GM21576 (cell line): ENCODE results near the gene IRAK4.
"Not testable (repeated sequence)": the region's sequence is repeated elsewhere in the genome, so short reads cannot be mapped to it uniquely, and the experiment has no call there.

Experiments used
- ATAC-seq: cut with Tn5 transposase; IDR thresholded peaks from one replicate; pipeline ENCODE4 v1.9.1; 2021; ENCODE audit warnings: mild to moderate bottlenecking, moderate library complexity; ENCODE audit not compliant: unreplicated experiment

IRAK4 gene

DNA sequence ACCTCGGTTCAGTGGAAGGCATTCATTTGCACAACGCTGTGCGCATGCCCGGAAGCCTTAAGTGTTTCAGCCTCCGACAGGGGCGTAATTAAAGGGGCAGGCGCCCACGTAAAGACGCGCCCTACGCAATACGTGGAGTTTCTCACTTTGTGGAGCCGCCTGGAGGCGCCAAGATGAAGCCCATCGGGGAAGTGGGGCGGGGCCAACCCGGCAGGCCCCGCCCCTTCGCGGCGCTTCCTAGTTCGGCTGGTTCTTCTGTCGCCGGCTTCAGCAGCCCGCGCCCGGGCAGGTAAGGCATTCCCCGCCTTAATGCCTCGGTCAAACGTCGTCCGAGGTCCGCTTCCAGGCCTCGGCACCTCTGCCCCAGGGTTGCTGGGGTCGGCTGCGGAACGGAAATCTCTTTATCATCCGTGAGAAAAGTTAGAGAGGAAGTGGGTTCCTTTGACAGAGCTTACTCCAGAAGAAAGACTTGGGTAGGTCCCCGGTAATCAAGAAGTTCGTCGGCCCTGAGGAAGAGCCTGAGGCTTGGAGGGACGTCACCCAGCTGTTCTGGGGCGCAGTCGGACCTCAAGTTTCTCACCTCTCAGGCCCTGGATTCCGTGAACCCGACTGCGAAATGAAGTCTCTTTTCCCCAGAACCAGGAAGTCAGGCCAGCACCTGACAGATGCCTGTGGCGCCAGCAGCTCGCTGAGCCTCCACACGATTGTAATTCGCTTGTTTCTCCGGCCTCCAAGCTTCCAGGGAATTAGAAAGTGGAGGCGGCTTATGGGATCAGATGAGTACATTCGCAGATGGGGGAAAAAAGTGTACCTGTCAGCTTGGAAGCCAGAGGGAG lies at the start of gene IRAK4, which contains the start of gene PUS7L:
IRAK4 (plus strand) TSS at position 224 of the 836 bp plus-strand sequence. CDS start 9,161 bp downstream, outside the sequence.
PUS7L (minus strand) TSS at position 63 of the 836 bp plus-strand sequence. CDS start 3,545 bp downstream, outside the sequence.
- peak; percentile 96 for ATAC-seq

DNA sequence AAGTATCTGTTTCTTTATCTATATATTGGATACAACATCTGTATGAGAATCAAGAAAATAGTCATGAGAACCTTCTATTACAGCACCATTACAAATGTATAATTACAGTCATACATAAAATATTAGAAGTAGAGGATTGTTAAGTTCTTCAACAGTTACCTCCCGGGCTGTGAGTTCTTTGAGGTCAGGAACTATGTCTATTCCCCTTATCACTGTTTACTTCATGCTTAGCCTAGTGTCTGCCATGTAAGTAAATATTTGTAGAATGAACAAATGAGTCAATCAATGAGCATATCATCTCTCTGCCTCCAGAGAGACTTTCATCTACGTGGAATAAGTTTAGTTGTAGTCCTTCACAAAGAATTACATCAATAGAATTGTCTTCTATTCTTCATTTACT lies 47.4 kb upstream of the IRAK4 start:
- ATAC-seq = no peak

DNA sequence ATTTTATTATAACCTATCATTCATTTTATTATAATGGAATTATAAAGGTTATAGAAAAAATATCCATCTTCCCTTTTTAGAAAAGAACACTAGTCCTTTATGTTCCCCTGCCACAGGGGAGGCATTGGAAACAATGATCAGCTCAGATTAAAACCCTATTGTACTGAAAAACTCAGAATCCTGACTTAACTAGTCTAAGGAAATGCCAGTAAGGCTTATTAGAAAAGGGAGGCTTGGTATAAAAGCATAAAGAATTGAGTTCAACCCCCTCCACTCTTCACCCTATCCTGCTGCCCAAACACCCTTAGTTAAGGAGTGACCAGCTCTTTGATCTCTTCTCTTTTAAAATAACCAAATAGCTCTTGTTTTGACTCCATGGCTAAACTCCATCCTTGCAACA lies 36.1 kb upstream of the IRAK4 start:
- ATAC-seq = no peak

DNA sequence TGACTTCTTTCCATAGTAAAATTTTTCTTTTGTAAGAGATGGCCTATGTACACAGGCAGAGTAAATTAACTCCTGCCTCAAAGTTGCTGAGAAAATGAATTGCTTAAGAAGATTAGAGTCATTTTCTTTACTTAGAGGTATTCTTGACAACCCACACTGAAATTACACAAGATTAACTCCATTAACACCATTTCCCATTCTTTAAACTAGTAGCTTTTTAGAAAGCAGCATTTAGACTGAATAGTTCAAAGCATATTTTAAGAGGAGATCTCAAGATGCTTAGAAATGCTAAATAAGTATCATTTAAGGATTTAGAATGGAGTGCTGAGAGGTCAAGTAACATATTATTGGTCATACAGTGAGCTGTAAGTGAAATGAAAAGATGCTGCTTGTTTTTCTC lies 35.6 kb upstream of the IRAK4 start:
- ATAC-seq = no peak

DNA sequence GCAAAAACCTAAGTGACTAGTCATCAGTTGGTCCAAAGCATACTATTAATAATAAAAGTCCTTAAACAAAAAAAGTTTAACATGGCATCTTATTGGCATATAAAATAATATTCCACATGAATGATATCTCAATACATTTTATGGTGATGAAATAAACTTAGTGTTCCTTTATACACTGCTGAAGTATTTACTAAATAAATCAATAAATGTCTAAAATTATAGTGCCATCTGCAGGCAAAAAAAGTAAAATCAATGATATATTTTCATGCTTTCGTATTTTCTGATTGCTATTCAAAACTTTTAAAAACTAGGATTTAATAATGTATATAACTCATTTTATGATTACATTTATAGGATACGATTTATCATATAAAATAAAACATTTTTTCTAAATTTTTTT lies 30.6 kb upstream of the IRAK4 start:
- ATAC-seq = no peak

DNA sequence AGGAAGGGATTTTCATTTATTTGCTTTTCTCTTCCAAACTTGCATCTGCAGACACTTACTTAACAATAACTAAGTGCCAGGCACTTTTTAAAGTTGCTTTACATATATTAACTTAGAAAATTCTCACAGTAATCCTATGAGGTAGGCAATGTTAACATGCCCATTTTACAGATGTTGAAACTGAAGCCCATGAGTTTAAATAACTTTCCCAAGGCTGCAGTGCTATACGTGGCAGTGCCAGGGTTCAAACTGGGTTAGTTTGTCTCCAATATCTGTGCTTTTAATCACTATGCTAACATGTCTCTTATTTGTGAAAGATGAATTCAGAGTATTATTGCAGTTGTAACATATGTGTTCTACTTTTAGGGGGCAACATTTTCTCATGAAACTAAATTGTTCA lies 30.1 kb upstream of the IRAK4 start:
- ATAC-seq = no peak

DNA sequence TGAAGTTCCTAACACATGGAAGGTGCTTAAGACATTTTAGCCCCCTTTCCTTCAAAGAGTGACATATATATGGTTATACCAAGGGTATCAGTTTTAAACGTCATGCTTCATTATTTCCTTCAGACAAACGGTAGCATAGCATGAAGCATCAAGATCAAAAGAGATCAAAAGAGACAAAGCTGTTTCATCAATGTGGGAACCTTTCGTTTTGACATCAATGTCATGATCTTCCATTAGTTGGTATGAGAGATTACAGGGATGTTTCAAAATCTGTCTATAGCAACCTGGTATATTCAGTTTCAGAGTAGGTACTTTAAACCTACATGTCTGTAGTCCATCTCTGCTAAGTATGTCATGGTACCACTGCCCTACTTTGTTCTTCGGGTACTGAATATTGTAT lies 28.5 kb upstream of the IRAK4 start:
- no peak for ATAC-seq

DNA sequence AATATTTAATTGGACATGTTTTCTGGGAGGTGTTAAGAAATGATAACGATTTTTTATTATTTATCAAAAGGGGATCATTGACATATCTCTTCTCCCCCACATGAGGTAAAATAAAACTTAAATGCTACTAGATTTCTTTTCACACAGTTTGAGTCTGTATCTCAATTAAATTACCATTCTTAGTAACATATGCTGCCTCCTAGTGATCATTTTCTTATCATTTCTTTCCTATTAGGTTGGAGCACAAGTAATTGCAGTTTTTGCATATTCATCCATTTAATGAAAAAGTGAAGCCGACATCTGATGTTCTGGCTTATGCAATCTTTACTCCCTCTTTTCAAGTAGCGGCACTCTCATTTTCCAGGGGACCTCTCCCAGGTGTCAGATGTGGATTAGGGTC lies 25.1 kb upstream of the IRAK4 start:
- ATAC-seq = no peak

DNA sequence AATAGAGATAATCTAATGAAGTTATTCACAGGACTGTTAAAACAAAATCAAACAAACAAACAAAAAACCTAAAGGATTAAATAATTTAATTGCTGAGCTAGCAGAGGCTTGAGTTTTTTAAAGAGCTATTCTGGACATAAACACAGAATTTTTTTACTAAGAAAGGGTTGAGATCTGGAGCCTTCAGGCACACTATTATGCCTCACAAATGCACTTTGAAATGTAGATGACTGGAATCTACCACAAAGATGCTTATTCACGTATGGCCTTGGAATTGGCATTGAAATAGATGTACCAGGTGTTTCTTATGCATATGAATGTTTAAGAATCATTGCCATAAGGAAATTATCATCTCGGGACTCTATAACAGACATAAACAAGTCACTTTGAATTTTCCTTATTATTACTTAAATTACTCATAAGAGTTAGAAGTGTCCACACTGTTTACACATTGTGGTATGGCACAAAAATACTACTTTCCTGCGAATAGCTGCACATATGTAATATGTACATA lies 21.8 kb upstream of the IRAK4 start:
- no peak for ATAC-seq

DNA sequence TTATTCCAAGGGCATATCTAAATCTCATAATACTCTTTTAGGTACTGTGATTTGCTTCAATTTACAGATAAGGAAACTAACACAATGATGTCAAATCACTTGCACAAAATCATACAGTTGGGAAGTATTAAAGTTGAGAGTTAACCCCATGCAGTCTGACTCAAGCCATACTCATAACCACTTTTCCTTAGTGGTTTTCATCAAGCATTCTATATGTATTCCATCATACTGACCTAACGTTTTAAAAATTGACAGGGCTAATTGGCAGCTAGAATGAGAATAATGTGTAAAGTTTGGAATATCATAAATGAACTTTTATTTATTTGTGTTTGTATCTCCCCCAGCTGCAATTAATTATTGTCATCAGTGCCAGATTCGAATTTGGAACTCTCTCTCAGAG lies 21.1 kb upstream of the IRAK4 start:
- ATAC-seq = no peak

DNA sequence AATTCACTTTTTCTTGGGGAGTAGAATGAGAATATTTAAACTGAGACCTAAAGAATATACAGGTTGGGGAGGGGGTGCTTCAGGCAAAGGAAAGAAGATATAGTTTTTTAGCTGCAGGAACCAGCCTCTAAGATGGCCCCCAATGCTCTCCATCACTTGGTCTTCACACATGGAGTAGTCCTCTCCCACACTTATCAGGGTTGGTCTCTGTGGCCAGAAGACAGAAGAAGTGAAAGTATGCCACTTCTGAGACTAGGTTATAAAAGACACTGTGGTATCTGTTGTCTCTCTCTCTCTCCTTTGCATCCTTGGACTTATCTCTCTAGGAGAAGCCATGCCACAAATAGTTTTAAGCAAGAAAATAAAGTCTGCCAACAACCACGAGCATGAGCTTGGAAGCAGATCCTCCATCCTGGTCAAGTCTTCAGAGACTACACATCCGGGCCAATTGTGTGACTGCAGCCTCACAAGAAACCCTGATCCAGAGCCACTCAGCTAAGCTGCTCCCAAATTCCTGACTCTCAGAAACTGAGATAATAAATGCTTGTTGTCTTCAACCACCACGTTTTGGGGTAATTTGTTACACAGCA lies 18.1 kb upstream of the IRAK4 start:
- peak; percentile 67 for ATAC-seq

DNA sequence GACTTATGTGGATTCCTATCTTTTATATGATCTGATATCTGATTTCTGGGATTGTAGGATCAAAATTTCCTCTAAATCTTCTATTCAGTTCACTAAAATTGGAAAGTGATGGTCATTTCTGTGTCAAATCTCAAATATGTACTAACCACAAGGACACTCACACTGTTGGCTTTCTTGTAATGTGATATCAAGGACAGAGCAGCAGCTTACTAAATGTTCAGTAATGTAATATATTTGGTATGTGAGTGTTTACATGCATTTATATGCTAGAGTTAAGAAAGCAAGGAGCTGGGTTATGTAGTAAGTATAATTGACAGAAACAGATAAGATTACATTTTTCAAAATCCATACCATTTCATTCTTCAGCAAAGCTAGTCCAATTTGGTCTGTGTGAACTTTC lies 16.6 kb upstream of the IRAK4 start:
- ATAC-seq = no peak

DNA sequence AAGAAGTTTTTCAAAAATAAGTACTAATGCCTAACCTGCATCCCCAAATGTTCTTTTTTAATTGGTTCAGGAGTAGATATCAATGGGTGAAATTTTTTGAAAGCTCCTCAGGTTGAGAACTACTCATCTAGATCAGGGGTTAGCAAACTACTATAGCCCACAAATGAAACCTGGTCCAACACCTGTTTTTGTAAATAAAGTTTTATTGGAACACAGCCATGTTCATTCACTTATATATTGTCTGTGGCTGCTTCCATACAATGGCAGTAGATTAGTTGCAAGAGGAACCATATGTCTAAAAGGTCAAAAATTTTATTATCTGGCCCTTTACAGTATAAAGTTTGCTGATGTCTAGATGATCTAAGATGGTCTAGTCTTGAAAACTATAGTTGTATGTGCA lies 13.9 kb upstream of the IRAK4 start:
- no peak for ATAC-seq

DNA sequence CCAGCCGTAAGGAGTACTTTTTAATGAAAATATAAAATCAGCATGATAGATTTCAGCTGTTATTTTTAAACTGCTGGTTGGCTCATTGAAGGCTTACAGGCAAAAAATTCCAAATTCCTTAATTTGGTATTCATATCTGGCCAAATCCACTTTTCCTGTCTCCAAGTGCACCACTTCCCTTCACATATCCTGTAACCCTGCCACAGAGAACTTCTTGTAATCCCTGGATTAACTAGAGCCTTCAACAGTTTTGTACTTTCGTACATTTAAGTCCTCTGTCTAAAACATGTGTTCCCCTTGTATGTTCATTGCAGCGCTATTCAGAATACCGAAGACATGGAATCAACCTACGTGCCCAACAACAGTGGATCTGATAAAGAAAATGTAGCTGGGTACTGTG lies 9.7 kb upstream of the IRAK4 start:
- no peak for ATAC-seq

DNA sequence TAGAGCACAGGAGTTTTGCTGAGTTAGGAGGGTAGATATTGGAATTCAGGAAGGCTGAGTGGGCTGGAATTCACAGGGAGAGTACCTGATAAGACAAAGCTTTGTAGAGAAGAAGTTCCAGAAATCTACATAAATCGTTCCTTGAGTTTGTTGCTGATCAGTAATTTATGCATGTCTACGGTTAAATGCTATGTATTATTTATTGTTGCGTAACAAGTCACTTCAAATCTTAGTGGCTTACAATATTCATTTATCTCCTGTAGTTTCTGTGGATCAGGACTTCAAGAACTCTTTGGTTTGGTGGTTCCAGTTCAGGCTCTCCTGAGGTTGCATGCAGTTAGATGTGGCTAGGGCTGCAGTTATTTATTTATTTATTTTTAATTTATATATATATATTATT lies 7.9 kb upstream of the IRAK4 start:
- no peak for ATAC-seq

DNA sequence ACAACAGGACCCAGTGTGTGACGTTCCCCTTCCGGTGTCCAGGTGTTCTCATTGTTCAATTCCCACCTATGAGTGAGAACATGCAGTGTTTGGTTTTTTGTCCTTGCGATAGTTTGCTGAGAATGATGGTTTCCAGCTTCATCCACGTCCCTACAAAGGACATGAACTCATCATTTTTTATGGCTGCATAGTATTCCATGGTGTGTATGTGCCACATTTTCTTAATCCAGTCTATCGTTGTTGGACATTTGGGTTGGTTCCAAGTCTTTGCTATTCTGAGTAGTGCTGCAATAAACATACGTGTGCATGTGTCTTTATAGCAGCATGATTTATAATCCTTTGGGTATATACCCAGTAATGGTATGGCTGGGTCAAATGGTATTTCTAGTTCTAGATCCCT lies 7.4 kb upstream of the IRAK4 start:
- ATAC-seq = not testable (repeated sequence)

DNA sequence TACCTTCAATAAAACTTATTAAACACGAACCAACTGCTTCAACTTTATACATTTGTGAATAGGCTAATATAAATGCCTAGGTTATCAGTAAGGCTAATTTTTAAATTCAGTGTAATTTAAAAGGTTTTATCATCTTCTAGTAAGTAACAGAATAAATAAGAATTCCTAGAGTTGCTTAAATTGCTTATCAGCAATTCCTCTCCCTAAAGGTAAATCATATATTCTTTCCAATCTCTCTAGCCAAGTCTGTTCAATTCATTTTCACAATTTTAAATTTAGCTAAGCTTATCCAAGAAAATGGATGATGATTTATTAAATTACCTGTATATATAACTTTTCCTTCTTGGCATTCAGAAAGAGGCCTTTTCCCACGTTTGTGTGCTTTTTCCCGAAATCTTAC lies 4.7 kb upstream of the IRAK4 start:
- ATAC-seq = no peak

DNA sequence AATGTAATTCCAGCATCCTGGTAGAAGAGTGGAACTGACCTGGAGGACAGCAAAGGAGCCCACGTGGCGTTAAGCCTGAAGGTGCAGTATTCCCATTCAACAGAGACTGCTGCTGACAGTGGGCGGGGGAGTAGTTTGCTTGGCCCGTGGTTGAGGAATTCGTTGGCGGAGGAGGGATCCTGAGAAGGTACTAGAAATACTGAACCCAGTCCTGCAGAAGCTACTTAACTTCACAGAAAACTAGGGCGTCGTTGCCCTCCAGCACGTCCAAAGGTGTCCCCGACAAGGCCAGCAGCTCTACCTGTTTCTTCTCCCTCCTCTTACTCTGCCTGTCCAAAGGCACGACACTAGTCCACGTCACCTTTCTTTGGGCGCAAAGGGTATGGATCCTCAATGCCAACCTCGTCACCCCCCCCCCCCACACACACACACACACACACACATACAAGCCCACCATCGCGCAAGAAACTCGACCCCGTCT lies 464 bp upstream of the IRAK4 start:
- ATAC-seq = no peak

DNA sequence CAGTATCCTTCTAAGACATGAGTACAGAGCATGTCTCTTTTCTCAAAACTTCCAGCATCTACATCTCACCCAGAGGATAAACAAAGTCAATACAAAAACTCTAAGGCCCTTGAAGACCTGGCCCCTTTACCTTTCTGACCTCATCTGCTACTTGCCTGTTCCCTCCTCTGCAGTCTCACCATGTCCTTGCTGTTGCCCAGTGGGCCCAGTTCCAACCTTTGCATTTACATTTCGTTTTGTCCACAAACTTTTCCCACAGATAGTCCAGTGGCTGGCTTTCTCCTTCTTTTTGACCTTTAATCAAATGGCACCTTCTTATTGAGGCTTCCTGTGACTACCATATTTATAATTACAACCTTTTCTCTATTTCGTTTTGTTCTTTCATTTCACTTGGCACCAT lies 1.6 kb downstream of the IRAK4 start:
- ATAC-seq = no peak

DNA sequence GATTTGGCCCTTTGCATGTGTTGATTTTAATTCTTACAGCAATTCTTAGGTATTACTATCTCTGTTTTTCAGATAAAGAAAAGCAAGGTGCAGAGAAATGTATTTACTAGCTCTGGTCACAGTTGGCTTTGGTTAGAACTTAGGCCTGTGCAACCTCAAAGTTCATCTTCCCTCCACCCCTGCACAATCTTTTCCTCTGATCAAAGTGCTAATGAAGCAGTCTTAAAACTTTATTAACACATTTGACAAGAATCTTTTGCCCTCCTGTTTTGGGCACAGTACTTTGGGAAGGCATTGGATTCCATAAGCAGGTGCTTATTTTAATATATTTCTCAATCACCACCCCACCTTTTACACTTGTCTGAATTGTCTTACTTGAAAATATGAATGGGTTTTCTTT lies 2.7 kb downstream of the IRAK4 start:
- ATAC-seq = no peak

DNA sequence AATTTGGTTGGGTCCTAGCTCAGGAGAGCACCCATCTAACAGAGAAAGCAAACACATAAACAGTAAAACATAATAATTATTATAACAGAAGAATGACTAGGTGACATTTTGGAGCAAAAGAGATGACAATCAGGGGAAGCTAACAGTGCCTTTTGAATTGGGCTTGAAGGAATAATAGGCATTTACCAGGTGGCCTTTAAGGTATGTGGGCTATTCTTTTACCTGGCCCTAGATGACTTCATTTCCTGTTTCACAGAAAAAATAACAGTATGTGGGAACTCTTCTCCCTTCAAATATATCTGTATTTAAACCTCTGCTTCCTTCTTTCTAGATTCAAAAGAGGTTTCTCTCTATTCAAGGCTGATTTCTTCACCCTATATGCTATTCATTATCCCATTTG lies 3.8 kb downstream of the IRAK4 start:
- ATAC-seq = no peak

DNA sequence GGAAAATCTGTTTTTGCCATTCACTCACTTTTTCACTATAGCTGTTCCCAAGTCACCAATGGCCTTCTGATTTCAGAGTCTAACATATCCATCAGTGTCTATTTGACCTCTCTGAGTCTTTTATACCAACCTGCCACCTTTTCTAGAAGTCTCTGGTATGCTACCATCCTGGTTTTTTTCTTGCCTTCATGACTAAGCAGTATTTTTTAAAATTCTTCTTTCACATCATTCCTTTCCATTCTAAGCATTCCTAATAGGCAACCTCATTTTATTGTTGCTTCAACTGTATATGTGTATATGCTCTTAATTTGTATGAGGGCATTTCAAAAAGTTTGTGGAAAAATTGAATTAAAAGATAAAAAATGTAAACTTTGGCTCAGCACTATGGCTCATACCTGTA lies 5.0 kb downstream of the IRAK4 start:
- no peak for ATAC-seq
